ENCODE results near the gene ASPM.

GRCh38 chr1:197141575-197141974 lies 4.9 kb downstream of the ASPM start:
- no peak for TF ChIP-seq CTCF (IDR thresholded peaks at IDR 0.05; ENCODE audit: insufficient read depth, low read depth, low read length)
- no peak for TF ChIP-seq EZH2 (IDR thresholded peaks at IDR 0.05; ENCODE audit: insufficient read depth, low read length)
